VCaP (cell line): ENCODE data around the gene CDK10.
A peak's percentile ranks its signal among the peaks of the same experiment; 100 is the strongest.
"Not testable (repeated sequence)": the region's sequence is repeated elsewhere in the genome, so short reads cannot be mapped to it uniquely, and the experiment has no call there.

ENCODE experiments used
- H3K27ac ChIP-seq: fragments of 450-650 bp; 2 replicates; pipeline ENCODE4 v1.5.1; 2017
- CTCF ChIP-seq: fragments of 450-650 bp; conservative IDR thresholded peaks from 2 replicates; pipeline ENCODE4 v1.5.1; 2017; ENCODE audit warnings: mild to moderate bottlenecking, moderate library complexity

The CDK10 gene

GRCh38 chr16:89657442-89658220, 28.9 kb upstream of the CDK10 start, which contains the start of the genes CHMP1A and SPATA33:
Gene CHMP1A (minus strand): TSS chr16:89657708. CDS start chr16:89657588, 120 bp downstream.
Gene SPATA33 (plus strand): TSS chr16:89657836. CDS start chr16:89657912, 76 bp downstream.
- TF ChIP-seq CTCF: no peak
- peak within 1 kb of the TSS; percentile 43; the same call in 1 of the 2 replicates for H3K27ac ChIP-seq

GRCh38 chr16:89658221-89658879, 28.1 kb upstream of the CDK10 start:
- no peak for TF ChIP-seq CTCF
- peak overlapping the region; percentile 43; the same call in 1 of the 2 replicates for H3K27ac ChIP-seq

- no peak overlapping the region for H3K27ac ChIP-seq
- no peak for TF ChIP-seq CTCF
Observed at GRCh38 chr16:89660146-89660545, 26.3 kb upstream of the CDK10 start.

GRCh38 chr16:89661215-89661614, 25.3 kb upstream of the CDK10 start:
- TF ChIP-seq CTCF: no peak
- no peak overlapping the region for H3K27ac ChIP-seq

GRCh38 chr16:89664238-89664637, 22.3 kb upstream of the CDK10 start:
- H3K27ac ChIP-seq: not testable (repeated sequence)

- H3K27ac ChIP-seq: not testable (repeated sequence)
Observed at GRCh38 chr16:89667000-89667399, 19.5 kb upstream of the CDK10 start.

- no peak for TF ChIP-seq CTCF
Observed at GRCh38 chr16:89667633-89668032, 18.9 kb upstream of the CDK10 start.

GRCh38 chr16:89668790-89669158, 17.7 kb upstream of the CDK10 start:
- TF ChIP-seq CTCF: no peak
- H3K27ac ChIP-seq: no peak overlapping the region

More at GRCh38 chr16:89667633-89668032, 18.9 kb upstream of the CDK10 start:
- no peak overlapping the region for H3K27ac ChIP-seq
